GM23338 (cell line): ENCODE measurements around the gene CHD1. TPM values are rescaled to one million over a fixed set of nuclear protein-coding genes. Genes with fewer than 3 reads are reported as not detected.

Experiments
- ATAC-seq: fragments of 200-7000 bp; cut with Tn5 transposase; 3 replicates; pipeline ENCODE4 v1.9.1; 2020
- DNase-seq: peaks from one replicate; pipeline ENCODE4 v3.0.0-alpha.2; 2015; ENCODE audit warnings: low spot score
- H2AFZ ChIP-seq: fragments of 200-600 bp; sonication (generic); 2 replicates; pipeline ENCODE4 v1.8.0; 2016; ENCODE audit warnings: antibody characterized with exemption, mild to moderate bottlenecking, moderate library complexity
- H3F3A ChIP-seq: fragments of 200-600 bp; sonication (generic); replicated peaks from 2 replicates; pipeline ENCODE4 v1.8.0; 2017; ENCODE audit warnings: antibody characterized with exemption, mixed run types, low read depth
- H3K27ac ChIP-seq: fragments of 200-600 bp; sonication (generic); 2 replicates; pipeline ENCODE4 v1.6.1; 2016; ENCODE audit warnings: low read depth
- H3K27me3 ChIP-seq: fragments of 200-600 bp; sonication (generic); 2 replicates; pipeline ENCODE4 v1.8.0; 2016; ENCODE audit warnings: mild to moderate bottlenecking, mixed run types, moderate library complexity; ENCODE audit not compliant: insufficient read depth
- H3K36me3 ChIP-seq: fragments of 200-600 bp; sonication (generic); 2 replicates; pipeline ENCODE4 v1.8.0; 2016; ENCODE audit warnings: mild to moderate bottlenecking; ENCODE audit not compliant: insufficient read depth
- H3K4me1 ChIP-seq: fragments of 200-600 bp; sonication (generic); 2 replicates; pipeline ENCODE4 v1.8.0; 2016; ENCODE audit warnings: mild to moderate bottlenecking, moderate library complexity; ENCODE audit not compliant: insufficient read depth
- H3K4me2 ChIP-seq: fragments of 200-600 bp; sonication (generic); 2 replicates; pipeline ENCODE4 v1.7.1; 2017; ENCODE audit warnings: mixed run types
- H3K4me3 ChIP-seq: fragments of 200-600 bp; sonication (generic); 2 replicates; pipeline ENCODE4 v1.6.1; 2016; ENCODE audit warnings: mixed run types
- H3K79me2 ChIP-seq: fragments of 200-600 bp; sonication (generic); replicated peaks from 2 replicates; pipeline ENCODE4 v1.8.0; 2017; ENCODE audit warnings: mild to moderate bottlenecking; ENCODE audit not compliant: insufficient read depth
- H3K9me2 ChIP-seq: fragments of 200-600 bp; sonication (generic); 2 replicates; pipeline ENCODE4 v1.8.0; 2017; ENCODE audit not compliant: insufficient read depth
- H4K20me1 ChIP-seq: fragments of 200-600 bp; sonication (generic); replicated peaks from 2 replicates; pipeline ENCODE4 v1.8.0; 2017; ENCODE audit warnings: mild to moderate bottlenecking; ENCODE audit not compliant: insufficient read depth
- H3K27ac Mint-ChIP-seq: 2 replicates; pipeline ENCODE4 v1.8.0; 2020; ENCODE audit warnings: inconsistent platforms, mild to moderate bottlenecking, moderate library complexity, mixed read lengths
- H3K27me3 Mint-ChIP-seq: 3 replicates; pipeline ENCODE4 v1.8.0; 2022; ENCODE audit warnings: low read depth, mild to moderate bottlenecking, moderate library complexity, mixed read lengths, inconsistent platforms; ENCODE audit not compliant: insufficient read depth, poor library complexity
- H3K36me3 Mint-ChIP-seq: 3 replicates; pipeline ENCODE4 v1.8.0; 2021; ENCODE audit warnings: low read depth, mild to moderate bottlenecking, inconsistent platforms, moderate library complexity, mixed read lengths
- H3K4me1 Mint-ChIP-seq: 3 replicates; pipeline ENCODE4 v1.8.0; 2020; ENCODE audit warnings: mild to moderate bottlenecking, inconsistent platforms, mixed read lengths
- H3K4me3 Mint-ChIP-seq: 3 replicates; pipeline ENCODE4 v1.8.0; 2021; ENCODE audit warnings: moderate library complexity, mild to moderate bottlenecking, inconsistent platforms, mixed read lengths
- H3K9me3 Mint-ChIP-seq: 3 replicates; pipeline ENCODE4 v1.8.0; 2020; ENCODE audit warnings: moderate library complexity, mild to moderate bottlenecking, inconsistent platforms, mixed read lengths
- EZH2 ChIP-seq: fragments of 200-600 bp; sonication (generic); IDR thresholded peaks from one replicate; pipeline ENCODE4 v1.8.0; 2017; ENCODE audit warnings: antibody characterized with exemption, mild to moderate bottlenecking, low read depth; ENCODE audit not compliant: unreplicated experiment
- EZH2phosphoT487 ChIP-seq: fragments of 200-600 bp; sonication (generic); IDR thresholded peaks from one replicate; pipeline ENCODE4 v1.8.1; 2018; ENCODE audit warnings: antibody characterized with exemption; ENCODE audit not compliant: unreplicated experiment
- NANOG ChIP-seq: IDR thresholded peaks from 2 replicates; pipeline ENCODE4 v1.6.1; 2016; ENCODE audit warnings: antibody characterized with exemption, borderline replicate concordance
- REST ChIP-seq: IDR thresholded peaks from one replicate; pipeline ENCODE4 v1.6.1; 2018; ENCODE audit warnings: antibody characterized with exemption; ENCODE audit not compliant: unreplicated experiment
- STAT1 ChIP-seq: IDR thresholded peaks from one replicate; pipeline ENCODE4 v1.6.1; 2016; ENCODE audit warnings: antibody characterized with exemption; ENCODE audit not compliant: unreplicated experiment
- ZNF114 ChIP-seq: fragments of 250-450 bp; sonication (Bioruptor Pico); IDR thresholded peaks from 2 replicates; pipeline ENCODE4 v1.5.0; 2020; ENCODE audit warnings: mild to moderate bottlenecking, moderate library complexity
- ZNF331 ChIP-seq: fragments of 250-450 bp; sonication (Bioruptor Pico); IDR thresholded peaks from 2 replicates; pipeline ENCODE4 v1.5.0; 2020; ENCODE audit warnings: low read depth, mild to moderate bottlenecking, moderate library complexity
- polyA plus RNA-seq: library from polyadenylated mRNA; unstranded; fragments of >200 nt; fragmentation: Nextera tagmentation; extraction: Ambion mirVana; gene quantifications from 2 replicates; pipeline ENCODE4 v1.2.1, GENCODE V29; 2016
- total RNA-seq: library from RNA; depleted of rRNA; stranded (reverse); fragments of >200 nt; shearing (Covaris generic); gene quantifications from 2 replicates; pipeline ENCODE4 v1.2.3, GENCODE V29; 2014
- TF ChIP-seq, protein P1 (sequence below), 2 experiments: fragments of 200-600 bp in 1 of 2; sonication (generic) in 1 of 2; conservative IDR thresholded peaks; 2 replicates each; pipeline versions ENCODE4 v1.5.1 to v1.6.1; 2016 to 2017; ENCODE audit warnings: antibody characterized with exemption in 2 of 2, low read depth in 2 of 2, mild to moderate bottlenecking in 2 of 2, moderate library complexity in 1 of 2

The CHD1 gene
- total and polyA plus RNA-seq, 2 experiments from 2014 or later = 36.4 to 75.6 TPM

GRCh38 chr5:98975682-98976407 lies 47.0 kb upstream of the CHD1 start:
- H3K9me2 ChIP-seq = no peaks in the 10 kb centered on the region
- H3F3A ChIP-seq = no peaks in the 10 kb centered on the region
- H3K4me2 ChIP-seq = no peak overlapping the region
- no peak overlapping the region for H3K4me3 Mint-ChIP-seq
- ATAC-seq (no peak), DNase-seq (no peak)
- no peaks in the 10 kb centered on the region for H3K27me3 ChIP-seq
- H4K20me1 ChIP-seq = no peaks in the 10 kb centered on the region
- no peaks in the 10 kb centered on the region for H3K79me2 ChIP-seq
- no peak overlapping the region for H3K27ac Mint-ChIP-seq
- no peaks in the 10 kb centered on the region for H3K36me3 ChIP-seq
- H3K4me1 ChIP-seq = no peaks in the 10 kb centered on the region
- no peak for TF ChIP-seq STAT1
- TF ChIP-seq NANOG = no peak
- TF ChIP-seq EZH2phosphoT487 = no peak
- TF ChIP-seq ZNF114 (CRISPR knock-in tag) = no peak
- TF ChIP-seq ZNF331 (CRISPR knock-in tag) = no peak
- TF ChIP-seq, protein P1, sequence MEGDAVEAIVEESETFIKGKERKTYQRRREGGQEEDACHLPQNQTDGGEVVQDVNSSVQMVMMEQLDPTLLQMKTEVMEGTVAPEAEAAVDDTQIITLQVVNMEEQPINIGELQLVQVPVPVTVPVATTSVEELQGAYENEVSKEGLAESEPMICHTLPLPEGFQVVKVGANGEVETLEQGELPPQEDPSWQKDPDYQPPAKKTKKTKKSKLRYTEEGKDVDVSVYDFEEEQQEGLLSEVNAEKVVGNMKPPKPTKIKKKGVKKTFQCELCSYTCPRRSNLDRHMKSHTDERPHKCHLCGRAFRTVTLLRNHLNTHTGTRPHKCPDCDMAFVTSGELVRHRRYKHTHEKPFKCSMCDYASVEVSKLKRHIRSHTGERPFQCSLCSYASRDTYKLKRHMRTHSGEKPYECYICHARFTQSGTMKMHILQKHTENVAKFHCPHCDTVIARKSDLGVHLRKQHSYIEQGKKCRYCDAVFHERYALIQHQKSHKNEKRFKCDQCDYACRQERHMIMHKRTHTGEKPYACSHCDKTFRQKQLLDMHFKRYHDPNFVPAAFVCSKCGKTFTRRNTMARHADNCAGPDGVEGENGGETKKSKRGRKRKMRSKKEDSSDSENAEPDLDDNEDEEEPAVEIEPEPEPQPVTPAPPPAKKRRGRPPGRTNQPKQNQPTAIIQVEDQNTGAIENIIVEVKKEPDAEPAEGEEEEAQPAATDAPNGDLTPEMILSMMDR (conservative IDR thresholded peaks at IDR 0.05; ENCODE audit: low read depth in 2 of 2) = no peak
- TF ChIP-seq REST = no peak
- no peaks in the 10 kb centered on the region for H3K36me3 Mint-ChIP-seq
- no peak overlapping the region for H3K4me3 ChIP-seq
- no peaks in the 10 kb centered on the region for H3K9me3 Mint-ChIP-seq
- no peaks in the 10 kb centered on the region for H3K4me1 Mint-ChIP-seq
- no peak overlapping the region for H3K27ac ChIP-seq
- peaks cover 2% of the 10 kb centered on the region for H3K27me3 Mint-ChIP-seq
- no peak overlapping the region for H2AFZ ChIP-seq

DNA sequence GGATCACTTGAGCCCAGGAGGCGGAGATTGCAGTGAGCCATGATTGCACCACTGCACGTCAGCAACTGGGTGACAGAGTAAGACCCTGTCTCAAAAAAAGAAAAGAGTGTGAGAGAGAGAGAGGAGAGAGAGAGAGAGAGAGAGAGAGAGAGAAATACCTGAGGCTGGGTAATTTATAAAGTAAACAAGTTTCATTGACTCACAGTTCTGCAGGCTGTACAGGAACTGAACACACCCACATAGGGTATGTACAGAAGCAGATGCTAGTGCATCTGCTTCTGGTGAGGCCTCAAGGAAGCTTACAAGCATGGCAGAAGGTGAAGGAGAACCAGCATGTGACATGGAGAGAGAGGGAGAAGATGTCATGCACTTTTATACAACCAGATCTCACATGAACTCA lies 46.4 kb upstream of the CHD1 start:
- Histone ChIP-seq H3K27me3 (no peaks in the 10 kb centered on the region), H2AFZ (no peak overlapping the region), H3F3A (no peaks in the 10 kb centered on the region), H3K36me3 (no peaks in the 10 kb centered on the region), H3K4me3 (no peak overlapping the region), H3K79me2 (no peaks in the 10 kb centered on the region), H3K27ac (no peak overlapping the region), H4K20me1 (no peaks in the 10 kb centered on the region), H3K9me2 (no peaks in the 10 kb centered on the region), H3K4me1 (no peaks in the 10 kb centered on the region), H3K4me2 (no peak overlapping the region)
- Mint-ChIP-seq H3K36me3 (no peaks in the 10 kb centered on the region), H3K9me3 (no peaks in the 10 kb centered on the region), H3K4me3 (no peak overlapping the region), H3K4me1 (no peaks in the 10 kb centered on the region), H3K27me3 (peaks cover 2% of the 10 kb centered on the region), H3K27ac (no peak overlapping the region)
- no peak for TF ChIP-seq REST
- no peak for TF ChIP-seq EZH2
- DNase-seq (no peak), ATAC-seq (no peak)
